DMS153 treated with DMSO at 0.1 percent for 48 hours (cell line): ENCODE data around the gene NPM1.

Experiments
- DNase-seq: peaks from one replicate; lab custom pipeline; 2025; ENCODE audit not compliant: unreplicated experiment; lab: John Stamatoyannopoulos, UW

The NPM1 gene

GRCh38 chr5:171447226-171447625, 59.6 kb downstream of the NPM1 start:
- no peak for DNase-seq

DNA sequence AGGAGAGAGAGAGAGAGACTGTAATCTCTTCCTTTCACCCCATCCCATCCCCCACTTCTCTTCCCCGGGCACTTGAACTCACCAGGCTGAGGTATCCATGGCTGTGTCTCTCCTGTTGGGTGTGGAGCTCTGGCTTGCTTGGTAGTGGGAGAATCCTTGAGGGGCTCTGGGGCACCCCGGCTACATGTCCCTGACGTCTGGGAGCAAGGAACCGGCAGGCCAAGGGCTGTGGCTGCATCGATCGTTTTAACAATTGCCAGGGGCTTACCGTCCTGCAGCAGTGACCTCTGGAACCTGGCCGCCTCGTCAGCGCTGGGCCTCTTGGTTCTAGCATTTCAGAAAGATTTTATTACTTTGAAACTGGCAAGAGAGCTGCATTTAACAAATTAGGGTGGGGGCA, 61.8 kb downstream of the NPM1 start:
- no peak for DNase-seq

DNA sequence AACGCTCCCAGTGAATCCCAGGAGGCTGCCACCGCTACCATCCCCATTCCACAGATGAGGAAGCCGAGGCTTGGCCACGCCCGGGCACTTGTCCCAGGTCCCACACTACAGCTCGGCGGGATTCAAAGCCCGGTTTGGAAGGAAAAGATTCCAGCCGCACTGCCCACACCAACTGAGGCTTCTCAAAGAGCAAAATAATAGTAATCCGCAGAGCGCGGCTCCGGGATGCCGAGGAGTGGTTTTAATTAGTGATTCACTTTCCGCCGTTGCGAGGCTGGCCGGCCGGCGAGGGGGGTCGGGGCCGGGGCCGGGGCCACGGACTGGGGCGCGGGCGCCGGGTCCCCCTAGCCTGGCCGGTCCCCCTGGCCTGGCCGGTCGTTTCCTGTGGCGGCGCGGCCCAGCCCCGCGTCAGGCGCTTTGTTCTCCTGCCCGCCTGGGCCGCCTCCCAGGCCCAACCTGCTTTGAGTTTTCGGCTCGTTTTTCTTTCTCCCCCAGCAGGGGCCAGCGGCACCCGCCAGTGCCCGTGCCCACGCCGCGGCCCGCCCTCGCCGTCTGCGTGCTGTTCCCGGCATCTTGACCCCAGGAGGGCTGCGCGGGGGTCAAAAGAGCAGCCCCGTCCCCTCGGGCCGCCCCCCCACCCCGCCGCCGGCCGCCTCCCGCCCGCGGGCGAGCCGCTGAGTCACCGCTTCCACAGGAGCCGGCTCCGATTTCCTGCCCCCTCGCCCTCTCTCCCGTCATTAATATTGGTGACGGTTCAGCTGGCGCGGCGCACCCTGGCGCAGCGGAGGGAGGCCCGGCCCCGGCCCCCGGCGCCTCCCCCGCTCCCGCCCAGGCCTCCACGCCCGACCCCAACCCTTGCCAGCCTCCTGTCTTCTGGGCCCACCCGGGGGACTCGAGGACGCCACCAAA, 63.0 kb downstream of the NPM1 start:
- DNase-seq = no peak

- no peak for DNase-seq
Observed at GRCh38 chr5:171451421-171451820, 63.8 kb downstream of the NPM1 start.

DNA sequence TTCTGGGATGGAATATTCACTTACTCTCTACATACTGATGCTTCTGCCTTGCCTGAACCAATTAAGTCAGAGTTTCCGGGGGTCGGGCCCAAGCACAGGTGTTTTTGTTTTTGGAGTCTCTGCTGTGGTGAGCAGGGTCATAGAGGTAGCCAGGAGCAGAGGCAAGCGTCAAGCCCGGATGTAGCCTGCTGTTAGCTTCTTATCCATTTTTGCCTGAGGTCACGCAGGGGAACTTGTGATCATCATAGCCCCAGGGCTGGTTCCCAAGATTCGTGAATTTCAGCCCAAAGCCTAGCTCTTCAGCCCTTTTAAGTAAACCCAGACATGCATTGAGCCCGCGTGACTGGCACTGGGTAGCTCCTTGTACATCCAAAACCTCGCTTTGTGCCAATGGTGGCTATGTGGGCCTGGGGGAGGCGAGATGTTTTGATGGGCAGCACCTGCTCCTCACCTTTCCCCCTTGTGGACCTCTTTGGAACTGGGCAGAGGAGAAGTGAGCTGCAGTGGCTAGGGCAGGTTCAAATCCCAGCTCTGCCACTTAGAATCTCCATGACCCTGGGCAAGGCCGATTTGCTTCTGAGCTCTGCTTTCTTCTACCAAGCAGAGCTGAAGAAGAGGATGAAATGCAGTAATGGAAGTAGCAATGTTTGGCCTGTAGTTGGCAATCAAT, 65.5 kb downstream of the NPM1 start:
- DNase-seq = no peak

- DNase-seq = no peak
Observed at GRCh38 chr5:171453988-171454387, 66.3 kb downstream of the NPM1 start.

DNA sequence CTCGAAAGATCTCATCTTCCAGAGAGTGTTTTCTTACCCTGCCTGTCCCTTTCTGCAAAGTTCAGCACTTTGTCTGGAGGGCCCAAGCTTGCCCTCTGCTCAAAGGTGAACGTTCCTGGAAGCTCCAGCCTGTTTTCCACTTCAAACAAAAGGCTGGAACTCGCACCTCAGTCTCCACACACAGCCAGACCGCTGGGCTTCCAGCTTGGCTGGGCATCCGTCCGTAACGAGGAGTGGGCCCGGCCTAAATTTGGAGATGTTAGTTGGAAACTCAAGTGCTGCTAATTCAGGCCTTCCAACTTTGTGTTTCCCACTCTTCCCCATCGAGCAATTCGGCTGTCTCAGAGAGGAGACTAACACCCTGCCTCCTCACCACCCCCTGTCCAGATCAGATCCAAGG, 66.9 kb downstream of the NPM1 start:
- no peak for DNase-seq

GRCh38 chr5:171455522-171455921, 67.9 kb downstream of the NPM1 start:
- DNase-seq = no peak

GRCh38 chr5:171457208-171457981, 69.7 kb downstream of the NPM1 start:
- no peak for DNase-seq

GRCh38 chr5:171459839-171460238, 72.2 kb downstream of the NPM1 start:
- DNase-seq = no peak
